Measurements from ENCODE around the gene MAGI1.
A peak's percentile ranks its signal among the peaks of the same experiment; 100 is the strongest.

The MAGI1 gene

DNA sequence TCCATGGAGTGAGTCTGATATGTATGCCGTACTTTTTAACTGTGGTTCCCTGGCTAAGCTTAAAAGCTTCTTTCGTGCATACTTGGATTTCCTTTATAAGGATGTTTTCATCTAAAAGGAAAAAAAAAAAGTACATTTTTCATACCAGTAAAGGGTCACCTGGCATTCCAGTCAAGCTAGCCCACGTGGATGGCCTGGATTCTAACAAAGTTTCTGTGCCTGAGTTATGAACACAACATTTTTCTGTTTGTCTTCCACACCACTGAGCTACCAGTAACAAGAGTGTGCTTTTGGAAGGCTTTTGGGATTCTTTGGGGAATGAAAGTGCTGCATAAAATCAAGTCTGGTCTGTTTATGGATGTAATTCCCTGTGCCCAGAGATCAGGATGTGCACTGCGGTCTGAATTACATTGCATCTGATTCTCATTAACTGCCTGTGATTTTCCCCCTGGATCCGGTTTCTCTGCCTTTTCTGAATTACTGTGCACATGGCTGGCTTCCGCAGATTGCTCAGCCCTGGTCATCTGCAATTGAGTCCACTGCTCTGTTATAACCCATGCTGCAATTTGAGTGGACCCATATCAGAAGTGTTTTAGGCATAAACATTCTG, 38.2 kb upstream of the MAGI1 start:
- H3K4me3 ChIP-seq (ENCODE audit: low read depth, low read length), result no peak overlapping the region
- peak; percentile 34 for DNase-seq (ENCODE audit: low read depth)
- TF ChIP-seq, protein P1, sequence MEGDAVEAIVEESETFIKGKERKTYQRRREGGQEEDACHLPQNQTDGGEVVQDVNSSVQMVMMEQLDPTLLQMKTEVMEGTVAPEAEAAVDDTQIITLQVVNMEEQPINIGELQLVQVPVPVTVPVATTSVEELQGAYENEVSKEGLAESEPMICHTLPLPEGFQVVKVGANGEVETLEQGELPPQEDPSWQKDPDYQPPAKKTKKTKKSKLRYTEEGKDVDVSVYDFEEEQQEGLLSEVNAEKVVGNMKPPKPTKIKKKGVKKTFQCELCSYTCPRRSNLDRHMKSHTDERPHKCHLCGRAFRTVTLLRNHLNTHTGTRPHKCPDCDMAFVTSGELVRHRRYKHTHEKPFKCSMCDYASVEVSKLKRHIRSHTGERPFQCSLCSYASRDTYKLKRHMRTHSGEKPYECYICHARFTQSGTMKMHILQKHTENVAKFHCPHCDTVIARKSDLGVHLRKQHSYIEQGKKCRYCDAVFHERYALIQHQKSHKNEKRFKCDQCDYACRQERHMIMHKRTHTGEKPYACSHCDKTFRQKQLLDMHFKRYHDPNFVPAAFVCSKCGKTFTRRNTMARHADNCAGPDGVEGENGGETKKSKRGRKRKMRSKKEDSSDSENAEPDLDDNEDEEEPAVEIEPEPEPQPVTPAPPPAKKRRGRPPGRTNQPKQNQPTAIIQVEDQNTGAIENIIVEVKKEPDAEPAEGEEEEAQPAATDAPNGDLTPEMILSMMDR (conservative IDR thresholded peaks at IDR 0.05; ENCODE audit: low read depth, low read length), result no peak

DNA sequence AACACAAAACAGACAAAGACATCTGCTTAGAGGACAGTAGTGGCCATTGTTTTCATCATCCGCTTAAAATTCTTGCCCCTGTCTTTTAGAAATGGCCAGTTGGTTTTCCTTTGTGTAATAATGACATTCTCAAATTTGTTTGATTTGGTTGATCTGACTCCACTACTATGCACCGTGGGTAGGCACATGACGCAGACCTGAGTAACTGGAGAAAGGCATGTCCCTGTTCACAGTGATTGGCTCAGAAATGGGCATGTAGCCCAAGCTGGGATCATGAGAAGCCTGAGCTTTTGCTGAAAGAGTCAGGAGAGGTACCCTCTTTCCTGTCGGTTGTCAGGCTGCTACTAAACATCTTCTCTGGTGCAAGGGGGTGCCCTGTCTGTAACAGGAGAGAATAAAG, 36.6 kb upstream of the MAGI1 start:
- DNase-seq (ENCODE audit: low read depth), result peak; percentile 36
- TF ChIP-seq, protein P1 (conservative IDR thresholded peaks at IDR 0.05; ENCODE audit: low read depth, low read length), result no peak
- H3K4me3 ChIP-seq (ENCODE audit: low read depth, low read length), result no peak overlapping the region

DNA sequence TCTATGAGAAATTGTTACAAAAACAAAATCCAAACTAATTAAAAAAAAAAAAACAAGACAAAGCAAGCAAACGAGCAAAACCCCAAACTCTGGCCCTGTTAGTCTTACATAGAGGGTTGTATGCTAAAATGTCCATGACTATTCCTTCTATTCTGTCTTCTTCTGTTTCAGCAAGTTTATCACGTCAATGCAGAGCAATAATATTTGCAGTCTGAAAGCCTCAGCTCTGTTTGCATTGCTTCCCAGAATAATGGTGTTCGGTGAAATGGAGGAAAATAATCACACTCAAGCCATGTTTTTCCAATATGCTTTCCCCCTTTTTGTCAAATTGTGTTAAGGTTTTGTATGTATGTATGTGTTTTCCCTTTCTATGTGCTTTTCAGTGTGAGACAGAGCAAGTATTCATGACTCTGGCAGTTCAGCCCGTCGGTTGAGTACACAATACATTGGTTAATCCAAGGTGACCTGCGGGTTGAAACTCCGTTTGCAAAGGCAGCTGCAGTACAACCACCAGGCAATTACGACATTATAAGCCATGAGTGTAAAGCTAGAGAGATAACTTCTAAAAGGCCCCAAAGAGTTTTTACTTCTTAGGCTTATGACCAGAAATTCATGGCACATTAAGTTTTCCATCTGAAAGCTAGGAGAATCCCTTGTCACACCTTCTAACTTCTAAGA, 34.9 kb upstream of the MAGI1 start:
- peak; percentile 28 for DNase-seq (ENCODE audit: low read depth)
- TF ChIP-seq, protein P1 (conservative IDR thresholded peaks at IDR 0.05; ENCODE audit: low read depth, low read length), result no peak
- H3K4me3 ChIP-seq (ENCODE audit: low read depth, low read length), result no peak overlapping the region

DNA sequence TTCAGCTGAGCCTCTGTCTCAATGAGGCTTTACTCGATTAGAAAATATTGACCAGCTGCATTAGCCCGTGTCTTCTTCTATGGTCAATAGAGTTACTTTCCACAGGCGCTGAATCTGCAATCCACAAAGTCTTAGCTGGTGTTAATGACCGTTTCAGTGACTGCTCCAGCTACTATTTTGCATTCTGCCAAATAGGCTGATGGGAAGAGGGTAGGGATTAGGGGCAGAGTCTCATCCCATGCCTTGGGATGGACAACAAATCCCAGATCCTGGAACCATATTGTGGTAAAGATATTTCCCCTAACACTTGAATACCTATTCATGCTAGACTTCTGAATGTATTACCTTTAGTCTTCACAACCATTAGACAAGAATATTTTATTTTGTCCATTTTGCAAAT, 29.5 kb upstream of the MAGI1 start:
- no peak for DNase-seq (ENCODE audit: low read depth)
- H3K4me3 ChIP-seq (ENCODE audit: low read depth, low read length), result no peak overlapping the region
- TF ChIP-seq, protein P1 (conservative IDR thresholded peaks at IDR 0.05; ENCODE audit: low read depth, low read length), result no peak

DNA sequence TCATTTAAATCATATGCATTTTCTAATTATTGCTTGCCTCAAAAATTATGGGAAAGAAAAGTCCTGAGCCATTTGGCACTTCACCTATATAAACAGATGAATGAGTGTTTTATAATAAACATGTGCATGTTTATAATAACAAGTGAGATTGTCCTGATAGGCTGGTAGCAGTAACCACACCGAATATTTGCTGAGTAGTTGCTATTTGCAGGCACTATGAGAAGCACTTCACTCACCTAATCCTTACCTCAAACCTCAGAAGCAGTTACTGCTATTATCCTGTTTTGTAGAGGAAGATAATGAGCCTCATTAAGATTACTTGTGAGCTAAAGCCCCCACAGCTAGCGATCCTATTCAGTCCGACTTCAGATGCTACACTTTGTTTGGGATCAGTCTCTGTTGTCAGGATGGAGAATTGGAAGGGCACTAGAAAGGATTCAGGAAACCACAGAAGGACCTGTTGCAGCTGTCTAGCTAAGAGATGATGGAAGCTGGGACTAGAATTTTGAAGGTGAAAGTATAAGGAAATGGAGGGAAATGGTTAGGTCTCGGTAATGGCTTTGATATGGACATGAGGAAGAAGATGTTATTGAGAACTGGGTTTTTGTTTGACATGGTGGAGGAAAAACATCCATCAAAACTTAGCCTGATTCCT, 28.4 kb upstream of the MAGI1 start:
- H3K4me3 ChIP-seq (ENCODE audit: low read depth, low read length), result no peak overlapping the region
- TF ChIP-seq, protein P1 (conservative IDR thresholded peaks at IDR 0.05; ENCODE audit: low read depth, low read length), result no peak
- DNase-seq (ENCODE audit: low read depth), result no peak

DNA sequence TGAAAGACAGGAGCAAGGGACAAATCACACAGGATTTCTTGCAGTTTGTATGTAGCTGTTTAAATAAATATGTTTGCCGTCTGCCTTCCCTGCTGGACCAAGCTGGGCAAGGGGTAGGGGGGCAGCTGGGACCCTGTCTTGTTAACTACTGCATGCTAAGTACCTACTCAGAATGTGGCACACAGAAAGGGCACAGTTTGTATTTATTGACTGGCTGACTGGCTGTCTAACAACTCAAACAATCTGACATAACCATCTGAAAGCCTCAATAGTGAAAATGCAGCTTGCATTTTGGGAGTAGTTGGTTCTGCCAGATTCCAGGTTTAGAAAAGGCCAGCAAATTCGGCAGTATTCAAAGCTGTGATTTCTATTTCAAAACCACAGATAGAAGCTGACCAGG, 16.6 kb upstream of the MAGI1 start:
- TF ChIP-seq, protein P1 (conservative IDR thresholded peaks at IDR 0.05; ENCODE audit: low read depth, low read length), result no peak
- H3K4me3 ChIP-seq (ENCODE audit: low read depth, low read length), result no peak overlapping the region
- no peak for DNase-seq (ENCODE audit: low read depth)

All from choroid plexus epithelial cell (primary cell).